ENCODE measurements around the gene GCSAML.

Gene GCSAML

GRCh38 chr1:247576514-247576913 is 27.6 kb downstream of the GCSAML start:
- peak; percentile 13 for DNase-seq

GRCh38 chr1:247578946-247579460 is 30.1 kb downstream of the GCSAML start:
- DNase-seq = no peak

GRCh38 chr1:247588060-247588459 is 39.1 kb downstream of the GCSAML start, which contains the start of gene OR2G2:
TSS of gene OR2G2 (plus strand) at chr1:247588360. CDS start at chr1:247588360, 0 bp downstream.
- DNase-seq = no peak

GRCh38 chr1:247605286-247605685 is 56.4 kb downstream of the GCSAML start, which contains the start of gene OR2G3:
TSS of gene OR2G3 (plus strand) at chr1:247605586. CDS start at chr1:247605586, 0 bp downstream.
- no peak for DNase-seq

GRCh38 chr1:247613405-247613804 is 64.5 kb downstream of the GCSAML start:
- DNase-seq = no peak

DNA sequence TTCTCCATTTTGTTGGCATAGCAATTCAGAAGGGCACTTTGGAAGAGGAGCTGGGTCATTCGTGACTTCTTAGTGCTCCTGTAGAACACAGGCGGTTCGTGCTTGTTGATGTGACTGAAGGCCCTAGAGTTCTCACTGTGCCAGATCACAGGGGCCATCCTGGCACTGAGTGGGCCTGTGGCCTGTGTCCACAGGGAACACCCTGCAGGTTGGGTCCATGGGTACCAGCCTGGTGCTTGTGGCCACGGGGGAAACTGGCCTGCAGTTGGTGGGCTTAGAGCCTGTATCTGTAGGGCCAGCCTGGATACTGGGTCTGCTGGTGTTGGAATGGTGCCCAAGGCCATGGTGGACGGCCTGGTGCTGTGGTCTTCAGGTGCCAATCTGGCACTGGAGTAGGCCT is 65.7 kb downstream of the GCSAML start:
- DNase-seq = no peak

All from CD4-positive, alpha-beta T cell treated with Interleukin-21 for 1 hour (primary cell).